Heart left ventricle (tissue), 16 donors: Measurements from ENCODE around the gene CEP89. TPM values are rescaled to one million over a fixed set of nuclear protein-coding genes. Genes with fewer than 3 reads are reported as not detected.

Source experiments
- ATAC-seq, 4 donors: fragments of 200-7000 bp; cut with Tn5 transposase; one replicate each; pipeline ENCODE4 v1.9.1; 2020 to 2022; ENCODE audit warnings: moderate library complexity in 4 of 4, mild to moderate bottlenecking in 3 of 4, moderate number of reproducible peaks in 1 of 4
- DNase-seq, 5 donors: peaks; one replicate each; pipeline ENCODE4 v3.0.0-alpha.2; 2020
- H3K27ac ChIP-seq, 12 donors: fragments of 200-600 bp; sonication (generic) in 4 of 12; one replicate each; pipeline versions ENCODE4 v1.5.0 to v1.8.0; 2016 to 2022; ENCODE audit warnings: mild to moderate bottlenecking in 2 of 12
- H3K27me3 ChIP-seq, 9 donors: fragments of 200-600 bp; sonication (generic) in 2 of 9; one replicate each; pipeline versions ENCODE4 v1.5.1 to v1.8.0; 2016 to 2022; ENCODE audit warnings: mild to moderate bottlenecking in 3 of 9
- H3K36me3 ChIP-seq, 9 donors: fragments of 200-600 bp; sonication (generic) in 2 of 9; one replicate each; pipeline versions ENCODE4 v1.5.0 to v1.8.0; 2018 to 2022; ENCODE audit warnings: mild to moderate bottlenecking in 2 of 9
- H3K4me1 ChIP-seq, 12 donors: fragments of 200-600 bp; sonication (generic) in 4 of 12; one replicate each; pipeline versions ENCODE4 v1.5.0 to v1.8.0; 2016 to 2022; ENCODE audit warnings: mild to moderate bottlenecking in 3 of 12
- H3K4me3 ChIP-seq, 12 donors: fragments of 200-600 bp; sonication (generic) in 4 of 12; one replicate each; pipeline versions ENCODE4 v1.5.0 to v1.8.0; 2017 to 2022; ENCODE audit warnings: mild to moderate bottlenecking in 9 of 12, moderate library complexity in 4 of 12
- H3K9me3 ChIP-seq, 12 donors: fragments of 200-600 bp; sonication (generic) in 4 of 12; one replicate each; pipeline versions ENCODE4 v1.5.0 to v1.8.0; 2016 to 2022; ENCODE audit warnings: mild to moderate bottlenecking in 1 of 12
- POLR2A ChIP-seq, 2 donors: fragments of 450-650 bp; IDR thresholded peaks; one replicate each; pipeline ENCODE4 v1.6.1; 2017; ENCODE audit warnings: antibody characterized with exemption in 2 of 2, mild to moderate bottlenecking in 2 of 2, moderate library complexity in 2 of 2
- WGBS, 4 donors: extraction: QIAGEN DNeasy Blood & Tissue Kit in 2 of 4; methylation state at CpG; one replicate each; pipeline versions ENCODE4 v1.1.5 to v1.1.7; 2013 to 2018; 5-methylcytosine and 5-hydroxymethylcytosine counted together
- intact Hi-C, 10 donors: fragments of 100-400 bp; cut with DNase I; formaldehyde crosslinking; loops; one replicate each; pipeline versions ENCODE4 v1.11.1 to v1.14.2; 2022
- polyA plus RNA-seq, 2 donors: library from polyadenylated mRNA; stranded (reverse); fragments of 200-250 nt; gene quantifications; one replicate each; pipeline ENCODE4 v1.2.3, GENCODE V29; 2013
- total RNA-seq, 9 donors: library from RNA; depleted of rRNA in 2 of 9; stranded (reverse); fragments of >200 nt in 2 of 9; fragmentation: NEBNext Ultra II Directional in 3 of 9; extraction: Animal tissue kit (Norgen Biotek cat#: 25700) in 3 of 9; gene quantifications; one replicate each; pipeline versions ENCODE4 v1.1.0 to v1.2.4, GENCODE V29; 2016 to 2023
- TF ChIP-seq, protein P1 (sequence below), 12 donors: fragments of 200-600 bp; sonication (generic) in 4 of 12; IDR thresholded peaks; one replicate each; pipeline versions ENCODE4 v1.5.0 to v1.8.0; 2018 to 2022; ENCODE audit warnings: antibody characterized with exemption in 12 of 12, mild to moderate bottlenecking in 5 of 12
- donor health status: ischemic (EF 13 %, LVEDD 7.1; RV severe dilation, severe dysfunction).
- donor health status: healthy with polysubstance abuse.
- donor health status: DM: no; HTN: yes; CAD: no.
- donor health status: DM: no; HTN: no; CAD: no.
- donor health status: ischemic (EF 25% LVEDD 6.9; RV normal size, moderate dysfunction).
- donor health status: ischemic (EF 25% LVEDD 5.7; RV mildly dilated, moderate dysfunction).
- donor health status: healthy.
- donor health status: DM: yes; HTN: yes; CAD: no.
- donor health status: ischemic (EF 35%, LVEDD 5.7; RV mildly dilated, moderate dysfunction).
- donor health status: nonischemic (EF 11% LVEDD 7.7; RV severe dilation, severe dysfunction).
- donor health status: DM: yes; HTN: yes; CAD: no.
- donor health status: PGD.
- donor health status: ischemic (EF 29% LVEDD 5.4; RV normal size, mild dysfunction).
- donor health status: nonischemic (EF 23%, LVEDD 6.1; RV moderate dilation, normal function).

Gene CEP89
- total and polyA plus RNA-seq, 11 donors: 5.4 to 16.0 (median 12.0) TPM

DNA sequence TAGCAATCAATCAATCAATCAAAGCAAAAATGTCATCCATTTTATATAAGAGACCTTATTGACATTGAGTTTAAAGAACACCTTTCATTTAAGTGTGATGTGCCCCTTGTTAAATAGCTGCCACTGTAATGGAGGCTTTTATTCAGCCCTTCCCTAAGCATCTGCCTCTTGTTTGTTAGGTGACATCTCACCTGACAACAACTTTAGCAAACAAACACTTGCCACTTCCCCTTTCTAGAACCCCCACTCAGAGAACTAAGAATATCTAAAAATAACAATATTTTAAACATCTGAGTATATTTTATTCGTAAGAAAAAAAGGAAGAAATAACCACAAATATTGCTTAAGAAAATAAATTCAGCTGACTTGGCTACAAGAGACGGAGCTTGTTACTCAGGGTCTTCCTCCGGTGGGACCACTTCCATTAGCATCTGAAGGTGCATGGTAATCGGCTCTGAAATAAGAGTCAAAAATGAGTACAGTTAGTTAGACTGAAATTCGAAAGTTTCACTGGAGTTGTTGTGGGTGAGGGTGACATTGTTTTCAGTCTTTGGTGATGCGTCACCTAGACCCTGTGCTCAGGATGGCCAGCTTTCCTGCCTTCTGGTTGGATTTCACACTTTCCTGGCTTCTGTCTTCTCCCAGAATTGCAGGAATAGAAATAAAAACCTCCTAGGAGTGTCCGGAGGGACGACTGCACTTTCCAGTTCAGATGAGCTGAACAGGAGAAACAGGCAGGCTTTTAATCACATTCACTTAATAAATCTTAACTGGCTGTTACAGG is 141.3 kb downstream of the CEP89 start:
- Histone ChIP-seq H3K27ac (no peak overlapping the region), H3K4me1 (no peaks in the 10 kb centered on the region), H3K27me3 (peaks cover 0 to 3% (median 0%) of the 10 kb centered on the region in 9 donors), H3K4me3 (no peak overlapping the region), H3K36me3 (no peaks in the 10 kb centered on the region), H3K9me3 (no peaks in the 10 kb centered on the region)
- no peak for DNase-seq
- WGBS, 4 donors: 89 to 91% (median 90%) methylated on average over 8 of the region's 8 CpGs
- TF ChIP-seq, protein P1, sequence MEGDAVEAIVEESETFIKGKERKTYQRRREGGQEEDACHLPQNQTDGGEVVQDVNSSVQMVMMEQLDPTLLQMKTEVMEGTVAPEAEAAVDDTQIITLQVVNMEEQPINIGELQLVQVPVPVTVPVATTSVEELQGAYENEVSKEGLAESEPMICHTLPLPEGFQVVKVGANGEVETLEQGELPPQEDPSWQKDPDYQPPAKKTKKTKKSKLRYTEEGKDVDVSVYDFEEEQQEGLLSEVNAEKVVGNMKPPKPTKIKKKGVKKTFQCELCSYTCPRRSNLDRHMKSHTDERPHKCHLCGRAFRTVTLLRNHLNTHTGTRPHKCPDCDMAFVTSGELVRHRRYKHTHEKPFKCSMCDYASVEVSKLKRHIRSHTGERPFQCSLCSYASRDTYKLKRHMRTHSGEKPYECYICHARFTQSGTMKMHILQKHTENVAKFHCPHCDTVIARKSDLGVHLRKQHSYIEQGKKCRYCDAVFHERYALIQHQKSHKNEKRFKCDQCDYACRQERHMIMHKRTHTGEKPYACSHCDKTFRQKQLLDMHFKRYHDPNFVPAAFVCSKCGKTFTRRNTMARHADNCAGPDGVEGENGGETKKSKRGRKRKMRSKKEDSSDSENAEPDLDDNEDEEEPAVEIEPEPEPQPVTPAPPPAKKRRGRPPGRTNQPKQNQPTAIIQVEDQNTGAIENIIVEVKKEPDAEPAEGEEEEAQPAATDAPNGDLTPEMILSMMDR (IDR thresholded peaks at IDR 0.05): no peak
- no peak for TF ChIP-seq POLR2A (IDR thresholded peaks at IDR 0.05)
- intact Hi-C loops: no loop called here
- no peak for ATAC-seq

DNA sequence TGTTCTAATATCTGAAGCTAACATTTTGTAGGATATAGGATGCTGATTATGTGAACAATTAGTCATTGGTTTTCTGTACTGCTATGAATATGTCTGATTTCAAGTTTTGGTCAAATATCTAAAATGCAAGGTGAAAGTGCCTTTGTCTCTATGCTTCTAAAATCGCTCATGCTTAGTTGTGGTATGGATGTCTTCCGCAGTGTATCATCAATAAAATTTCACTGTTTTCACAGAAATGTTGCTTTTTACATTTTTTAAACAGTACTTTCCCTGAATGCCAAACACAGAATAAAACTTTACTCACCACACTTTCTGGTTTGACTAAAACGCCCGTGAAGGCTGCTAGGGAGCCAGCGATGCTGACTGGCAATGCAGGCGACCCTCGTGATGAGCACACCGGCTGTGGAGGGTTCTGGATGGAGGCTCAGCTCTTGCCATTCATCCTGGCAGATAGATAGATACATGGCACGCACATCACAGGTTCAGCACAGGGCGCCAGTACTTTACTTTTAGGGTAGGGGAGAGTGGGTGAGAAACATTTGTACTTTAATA is 142.3 kb downstream of the CEP89 start:
- Histone ChIP-seq H3K4me1 (peaks cover 0 to 2% (median 0%) of the 10 kb centered on the region in 12 donors), H3K27me3 (peaks cover 0 to 11% (median under 1%) of the 10 kb centered on the region in 9 donors), H3K4me3 (no peak overlapping the region), H3K27ac (no peak overlapping the region), H3K36me3 (no peaks in the 10 kb centered on the region), H3K9me3 (no peaks in the 10 kb centered on the region)
- intact Hi-C loops: no loop called here
- WGBS, 4 donors: 88 to 93% (median 91%) methylated on average over 10 of the region's 10 CpGs
- ATAC-seq: no peak
- no peak for TF ChIP-seq POLR2A (IDR thresholded peaks at IDR 0.05)
- TF ChIP-seq, protein P1 (IDR thresholded peaks at IDR 0.05): no peak
- DNase-seq: peak in 1 of 5 donors; percentile 21

DNA sequence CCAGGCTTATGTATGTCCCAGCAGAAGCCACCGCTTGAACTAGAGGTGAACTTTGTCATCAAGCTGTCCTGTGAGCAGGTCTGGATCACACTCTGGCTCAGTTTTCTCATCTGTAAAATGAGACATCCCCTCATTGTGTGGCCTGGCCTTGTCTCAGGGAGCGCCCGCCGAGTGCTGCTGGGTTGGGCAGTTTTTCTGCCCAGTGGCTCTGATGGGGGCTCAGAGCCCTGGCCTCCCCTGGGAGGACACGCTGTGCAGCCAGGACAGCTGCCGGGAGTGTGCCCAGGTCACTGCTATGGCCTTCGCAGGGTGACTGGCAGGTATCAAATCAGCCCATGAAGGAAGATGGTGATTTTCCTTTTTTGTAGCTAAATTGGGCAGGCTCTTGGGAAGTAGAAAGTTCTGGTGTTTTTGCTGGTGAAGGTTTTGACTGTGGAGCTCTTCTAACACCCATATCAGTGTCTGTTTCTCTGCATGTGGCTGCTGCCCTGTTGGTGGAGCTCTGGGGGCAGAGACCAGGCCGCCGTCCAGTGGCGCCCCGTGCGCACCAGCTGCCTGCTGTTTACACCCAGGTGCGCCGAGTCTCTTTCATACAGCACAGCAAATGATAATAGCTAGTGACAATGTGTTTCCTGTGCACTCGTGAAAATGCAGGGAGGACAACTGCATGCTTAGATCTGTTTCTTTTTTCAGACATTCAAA is 143.0 kb downstream of the CEP89 start:
- Histone ChIP-seq H3K4me3 (no peak overlapping the region), H3K9me3 (no peaks in the 10 kb centered on the region), H3K36me3 (no peaks in the 10 kb centered on the region), H3K27me3 (peaks cover 0 to 16% (median 6%) of the 10 kb centered on the region in 9 donors), H3K27ac (no peak overlapping the region), H3K4me1 (peaks cover 0 to 4% (median 0%) of the 10 kb centered on the region in 12 donors)
- intact Hi-C loops: no loop called here
- TF ChIP-seq POLR2A (IDR thresholded peaks at IDR 0.05): no peak
- ATAC-seq (no peak), DNase-seq (no peak)
- WGBS, 4 donors: 84 to 88% (median 86%) methylated on average over 15 of the region's 15 CpGs

DNA sequence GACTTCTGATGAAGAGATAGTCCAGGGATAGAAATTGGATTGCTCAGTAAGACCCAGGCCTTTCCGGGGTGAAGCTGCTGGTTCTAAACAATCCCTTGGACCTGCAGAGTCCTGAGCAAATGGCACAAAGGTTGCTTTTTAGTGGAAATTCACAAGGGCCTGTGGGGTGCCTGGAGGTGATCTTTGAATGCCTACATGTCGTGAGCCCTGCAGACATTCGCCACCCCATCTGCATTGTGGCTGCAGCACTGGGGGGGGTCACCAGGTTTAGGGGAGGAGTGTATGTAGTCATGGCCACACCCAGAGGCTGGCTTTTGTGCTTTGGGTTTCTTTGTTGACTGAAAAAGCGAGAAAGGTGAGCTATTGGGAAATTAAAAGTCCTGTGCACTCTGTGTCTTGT is 143.6 kb downstream of the CEP89 start:
- ATAC-seq (no peak), DNase-seq (no peak)
- Histone ChIP-seq H3K9me3 (no peaks in the 10 kb centered on the region), H3K27me3 (peaks cover 0 to 21% (median 7%) of the 10 kb centered on the region in 9 donors), H3K4me3 (no peak overlapping the region), H3K27ac (no peak overlapping the region), H3K36me3 (no peaks in the 10 kb centered on the region), H3K4me1 (peaks cover 0 to 4% (median 0%) of the 10 kb centered on the region in 12 donors)
- 81 to 90% (median 84%) methylated on average over 4 of the region's 4 CpGs for WGBS, 4 donors
- TF ChIP-seq, protein P1 (IDR thresholded peaks at IDR 0.05): no peak
- no peak for TF ChIP-seq POLR2A (IDR thresholded peaks at IDR 0.05)
- intact Hi-C loops: no loop called here

Other genes with a start within 250 kb of the CEP89 start
- gene SLC7A9, start 102.2 kb downstream of the CEP89 start, total RNA-seq: not detected
- under 1 TPM in 1 of 2 donors, not detected in 1; 0.07 TPM for gene SLC7A9, start 102.2 kb downstream of the CEP89 start, polyA plus RNA-seq
- 1 to 10 TPM in 2 of 9 donors, under 1 TPM in 4, not detected in 3; 0.25 to 2.6 (median 0.67) TPM for gene FAAP24, start 284 bp upstream of the CEP89 start, total RNA-seq
- gene FAAP24, start 284 bp upstream of the CEP89 start, polyA plus RNA-seq: 1 to 10 TPM in 1 of 2 donors, under 1 TPM in 1; 0.38 to 1.1 TPM
- gene RHPN2, start 92.9 kb upstream of the CEP89 start, total RNA-seq: 1 to 10 TPM in 7 of 9 donors, under 1 TPM in 2; 0.35 to 3.7 (median 1.9) TPM
- 1 to 10 TPM in 1 of 2 donors, under 1 TPM in 1; 0.72 to 1.1 TPM for gene RHPN2, start 92.9 kb upstream of the CEP89 start, polyA plus RNA-seq
- gene GPATCH1, start 109.2 kb upstream of the CEP89 start, total RNA-seq: 1 to 10 TPM; 3.4 to 6.7 (median 6.4) TPM
- gene GPATCH1, start 109.2 kb upstream of the CEP89 start, polyA plus RNA-seq: 1 to 10 TPM; 3.3 to 3.5 TPM
- under 1 TPM in 1 of 9 donors, not detected in 8; 0.16 TPM for gene WDR88, start 160.2 kb upstream of the CEP89 start, total RNA-seq
- gene WDR88, start 160.2 kb upstream of the CEP89 start, polyA plus RNA-seq: not detected
- gene LRP3, start 222.4 kb upstream of the CEP89 start, total RNA-seq: 10 to 100 TPM; 16.0 to 31.7 (median 18.7) TPM
- 10 to 100 TPM in 1 of 2 donors, 1 to 10 TPM in 1; 8.2 to 15.8 TPM for gene LRP3, start 222.4 kb upstream of the CEP89 start, polyA plus RNA-seq